ENCODE measurements around the gene IQUB. TPM values are rescaled to one million over a fixed set of nuclear protein-coding genes. Genes with fewer than 3 reads are reported as not detected.

The IQUB gene
- total and polyA plus RNA-seq, 2 donors (not counting 3 experiments of a cell fraction or from before 2014, with no cell fraction given): 0.01 TPM; not detected in 1

DNA sequence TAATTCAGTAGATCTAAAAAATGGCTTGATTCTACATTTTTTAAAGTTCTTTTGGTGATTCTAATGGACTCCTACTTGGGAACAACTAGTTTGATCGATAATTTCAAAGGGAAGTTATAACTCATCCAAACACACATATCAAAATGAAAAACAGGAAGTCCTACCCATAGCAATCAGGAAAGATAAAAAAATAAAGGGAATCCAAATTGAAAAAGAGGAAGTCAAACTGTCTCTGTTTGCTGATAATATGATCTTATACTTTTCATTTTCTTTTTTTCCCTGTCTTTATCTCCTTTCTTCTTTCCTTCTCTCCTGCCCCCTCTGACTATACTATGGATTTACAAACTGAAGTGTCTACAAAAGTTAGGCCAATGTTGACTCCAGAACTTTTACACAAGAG is 118.8 kb downstream of the IQUB start:
- TF ChIP-seq POLR2A (IDR thresholded peaks at IDR 0.05; ENCODE audit: low read depth, low read length): no peak
- TF ChIP-seq POLR2AphosphoS5 (IDR thresholded peaks at IDR 0.05; ENCODE audit: insufficient read depth, low read depth, low read length): no peak
- TF ChIP-seq MYC (IDR thresholded peaks at IDR 0.05; ENCODE audit: low read depth, low read length): no peak
- TF ChIP-seq, protein P1, sequence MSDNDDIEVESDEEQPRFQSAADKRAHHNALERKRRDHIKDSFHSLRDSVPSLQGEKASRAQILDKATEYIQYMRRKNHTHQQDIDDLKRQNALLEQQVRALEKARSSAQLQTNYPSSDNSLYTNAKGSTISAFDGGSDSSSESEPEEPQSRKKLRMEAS (IDR thresholded peaks at IDR 0.05; ENCODE audit: insufficient read depth, insufficient read length): no peak
- TF ChIP-seq CTCF (IDR thresholded peaks at IDR 0.05; ENCODE audit: extremely low read depth in 1 of 2, insufficient read depth in 1 of 2, low read depth in 1 of 2, low read length in 2 of 2): no peak
- TF ChIP-seq JUN (IDR thresholded peaks at IDR 0.05; ENCODE audit: borderline replicate concordance, insufficient read depth, insufficient read length, low read depth): no peak
- no peaks in the 10 kb centered on the region for H4K20me1 ChIP-seq (replicated peaks; ENCODE audit: control insufficient read depth, extremely low read depth, insufficient read depth, low read length)
- H3K4me3 ChIP-seq (replicated peaks in 1 of 3; ENCODE audit: insufficient read depth in 1 of 3, low read depth in 1 of 3, low read length in 3 of 3): no peak overlapping the region
- ChIA-PET POLR2A (no interaction called here), CTCF (no interaction called here)
- no peaks in the 10 kb centered on the region for H3K9me1 ChIP-seq (replicated peaks; ENCODE audit: control insufficient read depth, extremely low read depth, insufficient read depth, low read length)
- H3K36me3 ChIP-seq (ENCODE audit: control insufficient read depth in 2 of 2, extremely low read depth in 1 of 2, insufficient read depth in 2 of 2, low read length in 2 of 2): no peaks in the 10 kb centered on the region
- dilution Hi-C loops (cut with MboI; ENCODE audit: extremely low pct_ligation_motif_present, low sequenced_read_pairs): no loop called here
- no peaks in the 10 kb centered on the region for H3K4me1 ChIP-seq (ENCODE audit: control insufficient read depth, extremely low read depth, insufficient read depth, low read length)
- H3K9ac ChIP-seq (replicated peaks; ENCODE audit: extremely low read depth, insufficient read depth, low read length): no peak overlapping the region
- no peak overlapping the region for H3K27ac ChIP-seq (ENCODE audit: insufficient read depth, low read depth, low read length)
- intact Hi-C loops (cut with micrococcal nuclease): no loop called here
- H3K27me3 ChIP-seq (ENCODE audit: control insufficient read depth in 2 of 2, insufficient read depth in 2 of 2, low read length in 2 of 2): no peaks in the 10 kb centered on the region
- DNase-seq (ENCODE audit: low read depth, low spot score) (no peak), FAIRE-seq (no peak)
- no TSS peak for BruUV-seq (replicated peaks)
- no peak overlapping the region for H2AFZ ChIP-seq (ENCODE audit: low read depth, low read length)
- H3K9me3 ChIP-seq (replicated peaks; ENCODE audit: control insufficient read depth, insufficient read depth, low read length): no peaks in the 10 kb centered on the region
- H3K4me2 ChIP-seq (ENCODE audit: insufficient read depth, low read length): no peak overlapping the region
- H3K79me2 ChIP-seq (ENCODE audit: control insufficient read depth, insufficient read depth, low read length): no peaks in the 10 kb centered on the region

Measured in endothelial cell of umbilical vein (primary cell).